HepG2 (cell line): Measurements from ENCODE around the gene TMEM107. TPM values are rescaled to one million over a fixed set of nuclear protein-coding genes. Genes with fewer than 3 reads are reported as not detected.
A peak's percentile ranks its signal among the peaks of the same experiment; 100 is the strongest.

Experiments
- CBX5 ChIP-seq: sonication (generic); formaldehyde crosslinking; IDR thresholded peaks from 2 replicates; pipeline ENCODE4 v1.4.0; 2020; ENCODE audit warnings: missing genetic modification reagents, borderline replicate concordance
- FLYWCH1 ChIP-seq: sonication (generic); formaldehyde crosslinking; IDR thresholded peaks from 2 replicates; pipeline ENCODE4 v1.8.1; 2023; ENCODE audit warnings: mild to moderate bottlenecking, missing genetic modification reagents
- GFI1 ChIP-seq: sonication (generic); formaldehyde crosslinking; IDR thresholded peaks from 2 replicates; pipeline ENCODE4 v1.5.0; 2020; ENCODE audit warnings: missing genetic modification reagents, mild to moderate bottlenecking, borderline replicate concordance
- HMG20B ChIP-seq: conservative IDR thresholded peaks from 2 replicates; pipeline ENCODE4 v1.6.1; 2016; ENCODE audit warnings: missing genetic modification reagents, missing compliant biosample characterization
- HNRNPLL ChIP-seq: fragments of 200-400 bp; formaldehyde crosslinking; IDR thresholded peaks from 2 replicates; pipeline ENCODE4 v1.6.1; 2017; ENCODE audit warnings: mild to moderate bottlenecking, low read depth, low read length; ENCODE audit not compliant: poor library complexity, severe bottlenecking
- KDM5B ChIP-seq: sonication (generic); formaldehyde crosslinking; IDR thresholded peaks from 2 replicates; pipeline ENCODE4 v1.4.0; 2020; ENCODE audit warnings: missing genetic modification reagents, mild to moderate bottlenecking, borderline replicate concordance
- ZFP91 ChIP-seq: sonication (generic); formaldehyde crosslinking; IDR thresholded peaks from 2 replicates; pipeline ENCODE4 v1.9.0; 2022; ENCODE audit warnings: missing genetic modification reagents, mild to moderate bottlenecking, borderline replicate concordance
- ZHX2 ChIP-seq, 2 experiments: sonication (generic) in 1 of 2; formaldehyde crosslinking in 1 of 2; IDR thresholded peaks; 2 replicates each; pipeline versions ENCODE4 v1.6.1 to v1.9.0; 2014 to 2022; ENCODE audit warnings: antibody characterized with exemption in 1 of 2, borderline replicate concordance in 1 of 2, inconsistent platforms in 1 of 2, low read depth in 1 of 2, missing genetic modification reagents in 1 of 2
- ZNF251 ChIP-seq: sonication (generic); formaldehyde crosslinking; IDR thresholded peaks from 2 replicates; pipeline ENCODE4 v1.9.0; 2021; ENCODE audit warnings: mild to moderate bottlenecking, missing genetic modification reagents
- ZNF589 ChIP-seq: sonication (generic); formaldehyde crosslinking; conservative IDR thresholded peaks from 2 replicates; pipeline ENCODE4 v1.8.0; 2022; ENCODE audit warnings: mild to moderate bottlenecking, moderate library complexity, missing genetic modification reagents
- ZNF619 ChIP-seq: sonication (generic); formaldehyde crosslinking; IDR thresholded peaks from 2 replicates; pipeline ENCODE4 v1.4.0; 2020; ENCODE audit warnings: mild to moderate bottlenecking, missing genetic modification reagents
- ZNF703 ChIP-seq: sonication (generic); formaldehyde crosslinking; IDR thresholded peaks from 2 replicates; pipeline ENCODE4 v1.5.1; 2020; ENCODE audit warnings: missing genetic modification reagents, mild to moderate bottlenecking, moderate library complexity, borderline replicate concordance
- polyA plus RNA-seq, 8 experiments: library from polyadenylated mRNA; depleted of rRNA in 3 of 8; stranded (reverse) in 7 of 8; unstranded in 1 of 8; fragments of >200 nt; fragmentation: Illumina TruSeq in 4 of 8; extraction: Trizol in 4 of 8; gene quantifications; 2 replicates each; pipeline versions ENCODE4 v1.2.1 to v1.2.3, GENCODE V29; 2011 to 2016; ENCODE audit warnings: low read depth in 4 of 8, missing spikeins in 1 of 8, mixed read lengths in 1 of 8; ENCODE audit not compliant: insufficient read depth in 1 of 8
- total RNA-seq, 5 experiments: library from RNA; depleted of rRNA; stranded (reverse); fragments of >200 nt; fragmentation: Illumina TruSeq; extraction: Trizol; gene quantifications; 2 replicates each; pipeline ENCODE4 v1.2.3, GENCODE V29; 2016; ENCODE audit warnings: low read depth in 1 of 5
- TF ChIP-seq, protein P1 (sequence below): sonication (generic); formaldehyde crosslinking; conservative IDR thresholded peaks from 2 replicates; pipeline ENCODE4 v1.4.0; 2020; ENCODE audit warnings: mild to moderate bottlenecking, missing genetic modification reagents, moderate library complexity
- TF ChIP-seq, protein P2 (sequence below): IDR thresholded peaks from 2 replicates; pipeline ENCODE4 v1.6.1; 2016; ENCODE audit warnings: missing compliant biosample characterization, missing genetic modification reagents, borderline replicate concordance

The TMEM107 gene
- total and polyA plus RNA-seq, 2 of the 13 experiments (the other 11 are each of a cell fraction or from before 2014, with no cell fraction given) = 7.2 to 15.3 TPM

DNA sequence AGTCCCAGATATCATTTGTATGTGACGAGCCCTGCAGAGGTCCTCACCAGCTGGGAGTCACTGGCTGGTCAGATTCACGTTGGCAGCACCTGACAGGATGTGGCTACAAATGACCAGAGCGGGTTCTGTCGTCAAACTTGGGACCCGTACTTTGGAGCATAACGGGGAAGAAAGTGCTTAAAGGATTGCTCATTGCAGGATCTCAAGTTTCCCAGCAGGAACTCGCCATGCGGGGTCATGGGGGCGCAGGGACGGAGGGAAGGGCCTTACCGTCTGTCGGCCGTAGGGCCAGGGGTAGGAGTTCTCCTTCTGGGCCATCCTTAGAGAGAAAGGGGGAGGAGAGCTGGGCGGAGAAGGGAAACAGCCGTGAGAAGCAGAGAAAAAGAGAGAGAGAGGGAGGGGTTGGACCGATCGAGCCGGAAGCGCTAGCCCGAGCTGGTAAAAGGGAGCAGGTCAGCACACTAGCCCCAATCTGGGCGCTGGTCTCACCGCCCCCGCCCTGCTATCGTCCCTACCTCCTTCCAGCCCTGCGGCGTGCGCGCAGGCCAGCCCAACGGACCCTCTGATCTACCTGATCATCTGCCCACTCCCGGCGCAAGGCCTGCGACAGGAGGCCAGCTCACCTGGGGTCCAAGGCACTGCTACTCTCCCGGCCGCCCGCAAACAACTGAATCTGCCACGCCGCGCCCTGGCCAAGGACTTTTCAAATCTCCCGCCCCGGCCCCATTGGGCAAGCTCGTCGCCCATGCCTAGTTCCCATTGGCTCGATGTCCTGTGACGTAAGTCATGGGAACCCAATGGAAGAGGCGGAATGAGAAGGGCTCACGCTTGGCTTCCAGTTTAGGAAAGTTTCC, 34.0 kb upstream of the TMEM107 start, which contains the start of gene AURKB (continued):
- TF ChIP-seq, protein P1, sequence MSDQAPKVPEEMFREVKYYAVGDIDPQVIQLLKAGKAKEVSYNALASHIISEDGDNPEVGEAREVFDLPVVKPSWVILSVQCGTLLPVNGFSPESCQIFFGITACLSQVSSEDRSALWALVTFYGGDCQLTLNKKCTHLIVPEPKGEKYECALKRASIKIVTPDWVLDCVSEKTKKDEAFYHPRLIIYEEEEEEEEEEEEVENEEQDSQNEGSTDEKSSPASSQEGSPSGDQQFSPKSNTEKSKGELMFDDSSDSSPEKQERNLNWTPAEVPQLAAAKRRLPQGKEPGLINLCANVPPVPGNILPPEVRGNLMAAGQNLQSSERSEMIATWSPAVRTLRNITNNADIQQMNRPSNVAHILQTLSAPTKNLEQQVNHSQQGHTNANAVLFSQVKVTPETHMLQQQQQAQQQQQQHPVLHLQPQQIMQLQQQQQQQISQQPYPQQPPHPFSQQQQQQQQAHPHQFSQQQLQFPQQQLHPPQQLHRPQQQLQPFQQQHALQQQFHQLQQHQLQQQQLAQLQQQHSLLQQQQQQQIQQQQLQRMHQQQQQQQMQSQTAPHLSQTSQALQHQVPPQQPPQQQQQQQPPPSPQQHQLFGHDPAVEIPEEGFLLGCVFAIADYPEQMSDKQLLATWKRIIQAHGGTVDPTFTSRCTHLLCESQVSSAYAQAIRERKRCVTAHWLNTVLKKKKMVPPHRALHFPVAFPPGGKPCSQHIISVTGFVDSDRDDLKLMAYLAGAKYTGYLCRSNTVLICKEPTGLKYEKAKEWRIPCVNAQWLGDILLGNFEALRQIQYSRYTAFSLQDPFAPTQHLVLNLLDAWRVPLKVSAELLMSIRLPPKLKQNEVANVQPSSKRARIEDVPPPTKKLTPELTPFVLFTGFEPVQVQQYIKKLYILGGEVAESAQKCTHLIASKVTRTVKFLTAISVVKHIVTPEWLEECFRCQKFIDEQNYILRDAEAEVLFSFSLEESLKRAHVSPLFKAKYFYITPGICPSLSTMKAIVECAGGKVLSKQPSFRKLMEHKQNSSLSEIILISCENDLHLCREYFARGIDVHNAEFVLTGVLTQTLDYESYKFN (CRISPR knock-in tag) = no peak; the same call in 1 of the 2 replicates
- TF ChIP-seq GFI1 (peak; percentile 51; the same call in 1 of the 2 replicates), HNRNPLL (peak; percentile 57), KDM5B (CRISPR knock-in tag) (peak; percentile 86), ZNF619 (CRISPR knock-in tag) (peak; percentile 79; the same call in 1 of the 2 replicates), FLYWCH1 (CRISPR knock-in tag) (0 out of 2 replicates have a peak, but pooled peaks have one; percentile 85), CBX5 (CRISPR knock-in tag) (0 out of 2 replicates have a peak, but pooled peaks have one; percentile 14), ZNF703 (no peak), ZNF589 (peak; percentile 80; the same call in 1 of the 2 replicates), HMG20B (no peak), ZHX2 (IDR thresholded peaks at IDR 0.05; ENCODE audit: low read depth) (no peak), ZHX2 (CRISPR knock-in tag; IDR thresholded peaks at IDR 0.05; ENCODE audit: borderline replicate concordance) (no peak), ZNF251 (CRISPR knock-in tag) (0 out of 2 replicates have a peak, but pooled peaks have one; percentile 52), ZFP91 (CRISPR knock-in tag) (peak; percentile 91; the same call in 1 of the 2 replicates)
- TF ChIP-seq, protein P2, sequence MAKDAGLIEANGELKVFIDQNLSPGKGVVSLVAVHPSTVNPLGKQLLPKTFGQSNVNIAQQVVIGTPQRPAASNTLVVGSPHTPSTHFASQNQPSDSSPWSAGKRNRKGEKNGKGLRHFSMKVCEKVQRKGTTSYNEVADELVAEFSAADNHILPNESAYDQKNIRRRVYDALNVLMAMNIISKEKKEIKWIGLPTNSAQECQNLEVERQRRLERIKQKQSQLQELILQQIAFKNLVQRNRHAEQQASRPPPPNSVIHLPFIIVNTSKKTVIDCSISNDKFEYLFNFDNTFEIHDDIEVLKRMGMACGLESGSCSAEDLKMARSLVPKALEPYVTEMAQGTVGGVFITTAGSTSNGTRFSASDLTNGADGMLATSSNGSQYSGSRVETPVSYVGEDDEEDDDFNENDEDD (CRISPR knock-in tag) = peak; percentile 100
